Measurements from ENCODE around the gene EID2B. TPM values are rescaled to one million over a fixed set of nuclear protein-coding genes. Genes with fewer than 3 reads are reported as not detected.
A peak's percentile ranks its signal among the peaks of the same experiment; 100 is the strongest.

EID2B gene
- total RNA-seq = 2.0 and 2.4 TPM in 2 replicates

GRCh38 chr19:39532233-39533002 lies at the start of gene EID2B:
EID2B (minus strand) TSS chr19:39532852; CDS start chr19:39532802, 50 bp downstream.
- peak; percentile 96 to 98 for DNase-seq (ENCODE audit: low read depth in 2 of 2)

GRCh38 chr19:39582442-39582841 lies 49.8 kb upstream of the EID2B start:
- DNase-seq (ENCODE audit: low read depth in 2 of 2) = no peak

- DNase-seq (ENCODE audit: low read depth in 2 of 2) = peak in 1 of 2 donors; percentile 12
Measured at GRCh38 chr19:39568604-39569003, 36.0 kb upstream of the EID2B start.

GRCh38 chr19:39566064-39566463 lies 33.4 kb upstream of the EID2B start:
- no peak for DNase-seq (ENCODE audit: low read depth in 2 of 2)

- DNase-seq (ENCODE audit: low read depth in 2 of 2) = no peak
Measured at GRCh38 chr19:39563408-39563807, 30.8 kb upstream of the EID2B start.

- no peak for DNase-seq (ENCODE audit: low read depth in 2 of 2)
Measured at GRCh38 chr19:39558624-39559117, 26.0 kb upstream of the EID2B start.

GRCh38 chr19:39557811-39558623 lies 25.4 kb upstream of the EID2B start:
- no peak for DNase-seq (ENCODE audit: low read depth in 2 of 2)

- no peak for DNase-seq (ENCODE audit: low read depth in 2 of 2)
Measured at GRCh38 chr19:39555883-39556282, 23.2 kb upstream of the EID2B start.

GRCh38 chr19:39554701-39555311 lies 22.2 kb upstream of the EID2B start:
- no peak for DNase-seq (ENCODE audit: low read depth in 2 of 2)

- DNase-seq (ENCODE audit: low read depth in 2 of 2) = no peak
Measured at GRCh38 chr19:39553082-39553652, 20.5 kb upstream of the EID2B start.

- DNase-seq (ENCODE audit: low read depth in 2 of 2) = no peak
Measured at GRCh38 chr19:39550197-39550596, 17.5 kb upstream of the EID2B start.

- no peak for DNase-seq (ENCODE audit: low read depth in 2 of 2)
Measured at GRCh38 chr19:39546599-39546998, 13.9 kb upstream of the EID2B start.

- no peak for DNase-seq (ENCODE audit: low read depth in 2 of 2)
Measured at GRCh38 chr19:39544911-39545310, 12.3 kb upstream of the EID2B start.

GRCh38 chr19:39544226-39544903 lies 11.7 kb upstream of the EID2B start:
- DNase-seq (ENCODE audit: low read depth in 2 of 2) = no peak

GRCh38 chr19:39543477-39543857 lies 10.8 kb upstream of the EID2B start:
- DNase-seq (ENCODE audit: low read depth in 2 of 2) = no peak

- DNase-seq (ENCODE audit: low read depth in 2 of 2) = peak; percentile 33 to 68
Measured at GRCh38 chr19:39542206-39542605, 9.6 kb upstream of the EID2B start.

GRCh38 chr19:39540333-39540673 lies 7.7 kb upstream of the EID2B start:
- DNase-seq (ENCODE audit: low read depth in 2 of 2) = no peak

GRCh38 chr19:39539518-39540332 lies 7.1 kb upstream of the EID2B start, which contains the start of gene EID2:
EID2 (minus strand) TSS chr19:39540161; CDS start chr19:39540079, 82 bp downstream.
- DNase-seq (ENCODE audit: low read depth in 2 of 2) = peak; percentile 96 to 97

GRCh38 chr19:39539165-39539517 lies 6.5 kb upstream of the EID2B start:
- peak in 1 of 2 donors; percentile 38 for DNase-seq (ENCODE audit: low read depth in 2 of 2)

GRCh38 chr19:39533791-39534190 lies 1.1 kb upstream of the EID2B start:
- DNase-seq (ENCODE audit: low read depth in 2 of 2) = no peak
